Fibroblast of lung (primary cell): ENCODE measurements around the gene HIPK4. TPM values are rescaled to one million over a fixed set of nuclear protein-coding genes. Genes with fewer than 3 reads are reported as not detected.
"Not testable (repeated sequence)": the region's sequence is repeated elsewhere in the genome, so short reads cannot be mapped to it uniquely, and the experiment has no call there.

ENCODE experiments used
- DNase-seq, 2 donors: peaks; one replicate each; pipeline versions ENCODE4 v3.0.0 to v3.0.0-alpha.2; 2010; ENCODE audit warnings: low read depth in 2 of 2
- H2AFZ ChIP-seq: 2 replicates; pipeline ENCODE4 v1.5.1; 2012; ENCODE audit warnings: low read length, control low read depth, inconsistent platforms
- H3K27ac ChIP-seq: 2 replicates; pipeline ENCODE4 v1.5.1; 2011; ENCODE audit warnings: low read length, control low read depth; ENCODE audit not compliant: insufficient read depth
- H3K27me3 ChIP-seq: 2 replicates; pipeline ENCODE4 v1.5.1; 2011; ENCODE audit warnings: mild to moderate bottlenecking, low read length; ENCODE audit not compliant: control insufficient read depth, insufficient read depth
- H3K36me3 ChIP-seq: 2 replicates; pipeline ENCODE4 v1.5.1; 2011; ENCODE audit warnings: low read length; ENCODE audit not compliant: control insufficient read depth, insufficient read depth
- H3K4me1 ChIP-seq: 2 replicates; pipeline ENCODE4 v1.5.1; 2011; ENCODE audit warnings: low read length; ENCODE audit not compliant: control insufficient read depth, insufficient read depth; ENCODE audit errors: extremely low read depth
- H3K4me2 ChIP-seq: 2 replicates; pipeline ENCODE4 v1.5.1; 2011; ENCODE audit warnings: low read length, control low read depth; ENCODE audit not compliant: insufficient read depth; ENCODE audit errors: extremely low read depth
- H3K4me3 ChIP-seq, 4 experiments: fragments of 200-600 bp in 1 of 4; sonication (generic) in 1 of 4; replicated peaks in 1 of 4; 2 replicates each; pipeline ENCODE4 v1.5.1; 2011 to 2016; ENCODE audit warnings: low read length in 4 of 4, low read depth in 3 of 4, mild to moderate bottlenecking in 3 of 4, control low read depth in 2 of 4, inconsistent platforms in 1 of 4, mixed read lengths in 1 of 4; ENCODE audit not compliant: insufficient read depth in 1 of 4; ENCODE audit errors: control extremely low read depth in 1 of 4
- H3K79me2 ChIP-seq: 2 replicates; pipeline ENCODE4 v1.5.1; 2012; ENCODE audit warnings: mild to moderate bottlenecking, low read length, inconsistent platforms; ENCODE audit not compliant: control insufficient read depth, insufficient read depth
- H3K9ac ChIP-seq: 2 replicates; pipeline ENCODE4 v1.5.1; 2011; ENCODE audit warnings: mild to moderate bottlenecking, low read length, control low read depth; ENCODE audit not compliant: insufficient read depth
- H3K9me3 ChIP-seq: 2 replicates; pipeline ENCODE4 v1.5.1; 2012; ENCODE audit warnings: low read depth, low read length; ENCODE audit not compliant: control insufficient read depth, insufficient read depth
- H4K20me1 ChIP-seq: 2 replicates; pipeline ENCODE4 v1.5.1; 2011; ENCODE audit warnings: low read length; ENCODE audit not compliant: control insufficient read depth, insufficient read depth; ENCODE audit errors: extremely low read depth
- CTCF ChIP-seq, 2 donors: IDR thresholded peaks in 1 of 2; conservative IDR thresholded peaks in 1 of 2; 1 replicate in 1 of 2; 2 replicates in 1 of 2; pipeline ENCODE4 v1.5.1; 2011 to 2012; ENCODE audit warnings: low read length in 2 of 2, control low read depth in 1 of 2, inconsistent platforms in 1 of 2, low read depth in 1 of 2, mild to moderate bottlenecking in 1 of 2
- EZH2 ChIP-seq: IDR thresholded peaks from 2 replicates; pipeline ENCODE4 v1.5.1; 2012; ENCODE audit warnings: low read length, control low read depth, mild to moderate bottlenecking; ENCODE audit errors: missing control alignments
- polyA plus RNA-seq, 2 donors: library from polyadenylated mRNA; depleted of rRNA in 1 of 2; stranded (reverse) in 1 of 2; unstranded in 1 of 2; fragments of >200 nt; gene quantifications; 2 replicates each; pipeline ENCODE4 v1.2.1, GENCODE V29; 2011 to 2012; ENCODE audit warnings: missing spikeins in 1 of 2
- total RNA-seq: library from RNA; depleted of rRNA; stranded (reverse); fragments of >200 nt; gene quantifications from 2 replicates; pipeline ENCODE4 v1.2.1, GENCODE V29; 2014

HIPK4 gene
- total and polyA plus RNA-seq, 2 donors (not counting 1 experiment from before 2014, with no cell fraction given), result 0.05 to 0.17 TPM

- DNase-seq, result no peak
- Histone ChIP-seq H3K79me2 (no peaks in the 10 kb centered on the region), H3K4me1 (no peaks in the 10 kb centered on the region), H3K27me3 (no peaks in the 10 kb centered on the region), H2AFZ (no peak overlapping the region), H3K9me3 (no peaks in the 10 kb centered on the region), H3K36me3 (no peaks in the 10 kb centered on the region), H3K9ac (no peak overlapping the region), H3K27ac (no peak overlapping the region), H3K4me3 (no peak overlapping the region), H3K4me2 (no peak overlapping the region), H4K20me1 (no peaks in the 10 kb centered on the region)
- TF ChIP-seq EZH2 (no peak), CTCF (conservative IDR thresholded peaks at IDR 0.05 in 1 of 2, IDR thresholded peaks at IDR 0.05 in 1 of 2; ENCODE audit: low read depth in 1 of 2, low read length in 2 of 2) (no peak)
Measured at GRCh38 chr19:40411125-40411842, 21.3 kb upstream of the HIPK4 start.

- no peak for DNase-seq
- no peaks in the 10 kb centered on the region for H3K27me3 ChIP-seq
- H4K20me1 ChIP-seq, result no peaks in the 10 kb centered on the region
- H3K36me3 ChIP-seq, result no peaks in the 10 kb centered on the region
- no peaks in the 10 kb centered on the region for H3K9me3 ChIP-seq
- H2AFZ ChIP-seq, result no peak overlapping the region
- no peak overlapping the region for H3K4me3 ChIP-seq
- no peak overlapping the region for H3K4me2 ChIP-seq
- H3K27ac ChIP-seq, result no peak overlapping the region
- H3K79me2 ChIP-seq, result no peaks in the 10 kb centered on the region
- TF ChIP-seq EZH2, result no peak
- no peak for TF ChIP-seq CTCF (conservative IDR thresholded peaks at IDR 0.05 in 1 of 2, IDR thresholded peaks at IDR 0.05 in 1 of 2; ENCODE audit: low read depth in 1 of 2, low read length in 2 of 2)
- H3K9ac ChIP-seq, result no peak overlapping the region
- H3K4me1 ChIP-seq, result no peaks in the 10 kb centered on the region
Measured at GRCh38 chr19:40410030-40410389, 20.0 kb upstream of the HIPK4 start.

GRCh38 chr19:40408598-40408925 lies 18.6 kb upstream of the HIPK4 start:
- not testable (repeated sequence) for H3K4me1 ChIP-seq, DNase-seq, H3K4me2 ChIP-seq, H3K79me2 ChIP-seq, H3K36me3 ChIP-seq, H3K9me3 ChIP-seq, H3K27ac ChIP-seq, H3K9ac ChIP-seq, H3K4me3 ChIP-seq, H4K20me1 ChIP-seq, H2AFZ ChIP-seq, H3K27me3 ChIP-seq
